Fibroblast of gingiva (primary cell): ENCODE data around the gene TTLL1.
"Not testable (repeated sequence)": the region's sequence is repeated elsewhere in the genome, so short reads cannot be mapped to it uniquely, and the experiment has no call there.

Source experiments
- DNase-seq: peaks from one replicate; pipeline ENCODE4 v3.0.0-alpha.2; 2011; ENCODE audit warnings: low read depth

TTLL1 gene

GRCh38 chr22:43066844-43067385, 22.3 kb downstream of the TTLL1 start:
- DNase-seq = no peak

DNA sequence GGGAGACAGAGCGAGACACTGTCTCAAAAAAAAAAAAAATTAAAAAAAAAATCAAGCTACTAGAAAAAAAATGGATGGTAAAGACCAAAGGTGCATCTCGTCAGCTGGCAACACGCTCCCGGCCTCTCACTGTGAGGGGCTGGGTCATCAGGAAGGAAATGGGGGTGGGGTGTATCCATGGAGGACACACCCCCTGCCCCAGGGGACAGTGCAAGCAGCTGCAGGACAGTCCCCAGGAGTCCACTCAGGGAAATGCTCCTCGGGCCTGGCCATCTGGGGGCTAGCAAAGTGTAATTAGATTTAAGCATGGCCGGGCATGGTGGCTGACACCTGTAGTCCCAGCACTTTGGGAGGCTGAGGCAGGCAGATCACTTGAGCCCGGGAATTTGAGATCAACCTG, 23.1 kb downstream of the TTLL1 start:
- DNase-seq = no peak

- DNase-seq = no peak
Observed at GRCh38 chr22:43060183-43060582, 29.0 kb downstream of the TTLL1 start.

GRCh38 chr22:43057641-43058040, 31.6 kb downstream of the TTLL1 start:
- DNase-seq = no peak

GRCh38 chr22:43053176-43053575, 36.0 kb downstream of the TTLL1 start:
- no peak for DNase-seq

GRCh38 chr22:43050995-43051394, 38.2 kb downstream of the TTLL1 start:
- DNase-seq = no peak

- DNase-seq = no peak
Observed at GRCh38 chr22:43047605-43048004, 41.6 kb downstream of the TTLL1 start.

- DNase-seq = no peak
Observed at GRCh38 chr22:43044290-43044712, 44.9 kb downstream of the TTLL1 start.

DNA sequence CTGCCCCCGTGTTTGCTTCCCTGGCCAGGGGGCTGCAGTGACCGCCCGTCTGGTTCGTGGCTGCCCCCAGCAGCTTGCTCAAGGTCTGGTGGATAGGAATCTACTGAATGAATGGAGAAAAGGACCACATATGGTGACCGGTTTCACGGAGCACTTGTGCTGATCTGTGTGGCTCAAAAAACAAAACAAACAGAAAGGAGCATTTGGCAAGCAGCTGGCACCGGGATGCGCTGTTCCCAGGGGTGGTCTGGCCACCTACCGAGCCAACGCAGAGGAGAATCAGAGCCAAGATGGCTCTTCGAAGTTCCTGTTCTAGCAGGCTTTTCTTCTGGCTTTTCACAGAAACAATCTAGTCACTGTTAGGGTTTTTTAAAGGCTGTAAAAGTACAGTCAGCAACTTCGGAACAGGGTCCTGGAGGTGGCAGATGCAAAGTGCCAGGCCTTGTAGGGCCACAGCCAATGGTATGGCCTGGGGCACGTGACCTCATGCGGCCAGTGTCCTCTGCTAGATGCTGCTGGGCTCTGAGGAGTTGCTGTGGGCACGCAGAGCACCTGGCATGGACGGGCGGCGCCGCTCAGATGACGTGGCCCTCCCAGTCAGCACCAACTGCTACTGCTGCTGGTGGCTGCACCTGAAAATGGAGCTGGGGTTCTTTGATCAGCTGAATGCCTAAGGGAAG, 47.0 kb downstream of the TTLL1 start:
- peak; percentile 80 for DNase-seq

DNA sequence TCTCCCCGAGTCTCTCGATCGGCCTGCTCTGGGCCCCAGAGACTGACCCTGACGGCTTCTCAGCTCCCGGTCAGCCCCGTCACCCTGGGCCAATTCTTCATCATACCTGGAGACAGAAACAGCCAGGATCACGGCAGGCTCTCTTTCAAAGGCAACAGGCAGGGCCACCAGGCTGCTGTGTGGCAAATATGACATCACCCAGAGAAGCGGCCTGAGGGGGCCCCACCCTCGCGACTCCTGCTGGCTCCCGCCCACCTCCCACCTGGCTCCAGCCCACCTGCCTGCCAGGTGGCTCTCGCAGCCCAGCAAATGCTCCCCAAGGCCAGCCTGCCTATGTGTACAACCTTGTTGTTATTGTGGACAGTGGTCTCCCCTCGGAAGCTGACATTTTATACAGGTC, 49.4 kb downstream of the TTLL1 start:
- no peak for DNase-seq

- DNase-seq = no peak
Observed at GRCh38 chr22:43038325-43038724, 50.9 kb downstream of the TTLL1 start.

GRCh38 chr22:43036282-43036829, 52.8 kb downstream of the TTLL1 start:
- DNase-seq = peak; percentile 85

DNA sequence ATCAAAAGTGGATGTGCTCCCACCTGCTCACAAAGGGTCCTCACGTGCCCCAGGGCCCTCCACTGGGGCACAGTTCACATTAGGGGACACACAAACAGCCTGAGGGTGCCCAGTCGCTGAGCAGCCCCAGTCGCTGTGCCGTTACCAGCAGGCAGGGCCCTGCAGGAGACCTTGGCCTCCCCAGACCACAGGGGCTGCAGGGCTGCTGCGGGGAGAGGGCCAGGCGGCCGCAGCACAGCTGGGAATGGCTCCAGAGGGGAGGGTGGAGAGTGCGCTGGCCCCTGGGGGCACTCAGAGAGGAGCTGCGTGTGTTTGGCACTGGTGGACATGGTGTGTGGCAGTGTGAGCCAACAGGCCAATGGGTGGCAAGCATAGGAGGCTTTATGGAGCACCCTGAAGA, 53.9 kb downstream of the TTLL1 start:
- no peak for DNase-seq

- no peak for DNase-seq
Observed at GRCh38 chr22:43031617-43032016, 57.6 kb downstream of the TTLL1 start.

DNA sequence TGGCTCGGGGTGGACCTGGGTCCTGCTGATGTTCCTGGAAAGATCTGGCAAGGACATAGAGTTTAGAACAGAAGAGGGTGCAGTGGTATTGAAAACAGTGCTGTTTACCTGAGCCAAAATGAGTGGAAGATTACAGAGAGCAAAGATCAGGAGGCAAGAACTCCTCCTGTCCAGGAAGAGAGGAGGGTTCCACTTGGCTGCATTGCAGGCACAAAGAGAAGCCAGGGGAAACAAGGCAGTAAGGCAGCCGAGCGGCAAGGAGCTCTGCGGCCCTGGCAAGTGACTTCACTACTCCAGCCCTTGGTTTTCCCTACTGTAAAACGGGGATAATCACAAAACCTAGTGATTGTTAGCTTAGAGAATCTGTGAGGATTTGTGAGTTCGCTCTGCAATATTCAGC, 70.6 kb downstream of the TTLL1 start:
- DNase-seq = no peak

- DNase-seq = no peak
Observed at GRCh38 chr22:43017525-43018460, 71.4 kb downstream of the TTLL1 start.

DNA sequence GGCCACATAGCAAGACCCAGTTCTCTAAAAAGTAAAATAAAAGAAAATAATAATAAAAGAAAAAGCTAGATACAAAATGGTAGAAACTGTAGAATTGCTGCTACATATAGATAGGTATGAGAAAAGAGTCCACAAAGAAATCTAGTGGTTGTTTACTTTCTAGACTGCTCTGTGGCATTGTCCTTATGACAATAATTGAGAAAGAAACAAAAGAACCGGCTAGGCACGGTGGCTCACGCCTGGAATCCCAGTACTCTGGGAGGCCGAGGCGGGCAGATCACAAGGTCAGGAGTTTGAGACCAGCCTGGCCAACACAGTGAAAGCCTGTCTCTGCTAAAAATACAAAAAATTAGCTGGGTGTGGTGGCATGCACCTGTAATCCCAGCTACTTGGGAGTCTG, 73.0 kb downstream of the TTLL1 start:
- DNase-seq = not testable (repeated sequence)

GRCh38 chr22:43015677-43016042, 73.5 kb downstream of the TTLL1 start:
- no peak for DNase-seq

DNA sequence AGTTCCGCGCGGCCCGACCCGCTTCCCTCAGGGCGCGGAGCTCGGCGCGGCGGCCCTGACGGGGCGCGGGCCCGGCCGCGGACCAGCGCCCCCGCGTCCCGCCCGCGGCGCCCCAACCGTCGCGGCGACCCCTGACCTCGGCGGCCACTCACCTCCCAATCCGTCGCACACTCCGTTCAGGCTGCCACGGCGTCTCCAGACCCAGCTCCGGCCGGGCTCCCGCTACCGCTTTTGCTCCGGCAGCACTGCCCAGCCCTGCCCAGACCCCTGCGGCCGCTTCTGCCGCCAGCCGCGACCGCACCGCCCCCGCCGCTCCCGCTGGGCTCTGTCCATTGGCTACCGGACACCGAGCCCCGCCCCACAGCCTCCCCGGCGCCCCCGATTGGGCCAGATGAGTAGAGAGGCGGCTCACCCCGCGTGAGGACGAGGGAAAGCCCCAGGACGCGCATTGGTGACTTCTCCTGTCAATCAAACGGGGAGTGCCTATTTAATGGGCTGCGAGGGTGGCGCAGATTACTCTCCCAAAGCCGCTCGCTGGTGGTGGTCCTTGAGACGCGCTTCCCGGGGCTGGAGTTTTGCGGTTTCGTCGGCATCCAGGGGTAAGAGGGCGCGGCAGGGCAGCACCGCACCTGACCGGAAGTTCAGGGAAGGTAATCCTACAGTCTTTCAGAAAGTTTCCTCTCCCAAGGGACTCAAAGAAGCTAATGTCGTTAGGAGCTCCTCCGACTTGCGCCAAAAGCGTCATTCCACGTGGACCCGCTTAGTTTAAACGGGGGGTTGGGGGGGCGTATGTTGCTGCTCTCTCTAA, 74.1 kb downstream of the TTLL1 start, which contains the start of gene PACSIN2:
Gene PACSIN2, minus strand, starts transcription at position 281 of the 808 bp plus-strand sequence. CDS start 103,069 bp downstream, outside the sequence.
- DNase-seq = peak; percentile 99

- DNase-seq = no peak
Observed at GRCh38 chr22:43014316-43014868, 74.8 kb downstream of the TTLL1 start.
